ENCODE results near the gene DLG2. TPM values are rescaled to one million over a fixed set of nuclear protein-coding genes. Genes with fewer than 3 reads are reported as not detected.

The DLG2 gene
- total and polyA plus RNA-seq, 2 of the 8 experiments (the other 6 are each of a cell fraction or from before 2014, with no cell fraction given), result 1.7 to 14.3 TPM

DNA sequence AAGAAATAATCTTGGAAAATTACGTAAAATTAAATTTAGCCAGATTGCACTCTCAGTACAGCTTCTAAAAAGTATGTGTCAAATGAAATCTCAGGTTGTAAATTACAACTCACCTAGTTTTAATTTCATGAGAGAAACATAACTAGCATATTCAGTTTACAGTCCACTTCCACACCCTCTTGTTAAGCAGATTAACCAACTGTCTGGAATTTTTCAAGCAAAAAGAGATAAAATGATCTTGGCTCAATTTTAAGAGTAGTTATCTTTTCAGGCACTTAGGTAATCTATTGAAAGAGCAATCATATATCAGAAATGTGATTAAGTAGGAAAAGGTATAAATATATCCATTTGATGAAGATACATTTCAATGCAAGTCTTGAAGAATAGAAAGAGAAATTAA lies 1412.6 kb downstream of the DLG2 start (continued):
- no peak for TF ChIP-seq CHD7 (IDR thresholded peaks at IDR 0.05; ENCODE audit: insufficient replicate concordance, low read length)
- TF ChIP-seq, protein P1, sequence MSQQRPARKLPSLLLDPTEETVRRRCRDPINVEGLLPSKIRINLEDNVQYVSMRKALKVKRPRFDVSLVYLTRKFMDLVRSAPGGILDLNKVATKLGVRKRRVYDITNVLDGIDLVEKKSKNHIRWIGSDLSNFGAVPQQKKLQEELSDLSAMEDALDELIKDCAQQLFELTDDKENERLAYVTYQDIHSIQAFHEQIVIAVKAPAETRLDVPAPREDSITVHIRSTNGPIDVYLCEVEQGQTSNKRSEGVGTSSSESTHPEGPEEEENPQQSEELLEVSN (IDR thresholded peaks at IDR 0.05), result no peak
